Testis (tissue), 2 donors: ENCODE results near the gene SLC6A6.

Experiments used
- CTCF ChIP-seq, 3 experiments: fragments of 450-650 bp in 2 of 3; fragments of 200-600 bp in 1 of 3; sonication (generic) in 1 of 3; IDR thresholded peaks; one replicate each; pipeline ENCODE4 v1.5.1; 2016 to 2019; ENCODE audit warnings: antibody characterized with exemption in 3 of 3, mild to moderate bottlenecking in 2 of 3, moderate library complexity in 1 of 3
- POLR2A ChIP-seq: fragments of 450-650 bp; IDR thresholded peaks from one replicate; pipeline ENCODE4 v1.6.1; 2017; ENCODE audit warnings: antibody characterized with exemption, mild to moderate bottlenecking, moderate library complexity

GRCh38 chr3:14505001-14505802, 102.8 kb downstream of the SLC6A6 start:
- TF ChIP-seq CTCF (IDR thresholded peaks at IDR 0.05) (no peak), POLR2A (no peak)
